HCT116 (cell line): ENCODE measurements around the gene MAP1S. TPM values are rescaled to one million over a fixed set of nuclear protein-coding genes. Genes with fewer than 3 reads are reported as not detected.

Experiments
- ATAC-seq: fragments of 200-7000 bp; cut with Tn5 transposase; 2 replicates; pipeline ENCODE4 v1.9.1; 2020; ENCODE audit warnings: mild to moderate bottlenecking, moderate library complexity
- BruUV-seq: library from RNA; stranded (reverse); fragments of 400-500 nt; replicated peaks from 2 replicates; lab custom pipeline; 2021; lab: Mats Ljungman, UMichigan
- CTCF ChIA-PET: fragments of 300-600 bp; sonication (Branson Sonifier 250); formaldehyde crosslinking; loops from one replicate; lab custom pipeline; 2021; ENCODE audit warnings: antibody characterized with exemption; lab: Charles Lee
- POLR2A ChIA-PET: fragments of 300-600, 350-600 bp; sonication (Branson Sonifier 250); formaldehyde crosslinking; loops from one replicate; lab custom pipeline; 2021; ENCODE audit warnings: antibody characterized with exemption; lab: Charles Lee
- RAD21 ChIA-PET, 2 experiments: fragments of 300-600 bp; sonication (Branson Sonifier 250); formaldehyde crosslinking; loops; one replicate each; lab custom pipeline; 2023; ENCODE audit warnings: low total read pairs in 2 of 2; ENCODE audit not compliant: uncharacterized antibody in 2 of 2, unreplicated experiment in 2 of 2, low non-redundant PET in 1 of 2; lab: Charles Lee
- DNase-seq: peaks from one replicate; pipeline ENCODE4 v3.0.0-alpha.2; 2010; ENCODE audit warnings: low read depth, low spot score
- H2AFZ ChIP-seq: fragments of 200-600 bp; shearing (Covaris generic), sonication (generic); 2 replicates; pipeline ENCODE4 v1.6.1; 2017; ENCODE audit warnings: low read depth, mixed run types, mixed read lengths, antibody characterized with exemption, low read length; ENCODE audit not compliant: poor library complexity, severe bottlenecking
- H3K27ac ChIP-seq: 2 replicates; pipeline ENCODE4 v1.5.1; 2012; ENCODE audit warnings: low read depth, low read length
- H3K27me3 ChIP-seq: fragments of 200-600 bp; sonication (generic); 2 replicates; pipeline ENCODE4 v1.6.1; 2016; ENCODE audit warnings: mixed run types, low read length, mixed read lengths; ENCODE audit not compliant: insufficient read depth
- H3K36me3 ChIP-seq, 2 experiments: fragments of 200-500 bp in 1 of 2; fragments of 200-600 bp in 1 of 2; sonication (Bioruptor generic) in 1 of 2; sonication (generic) in 1 of 2; 2 replicates each; pipeline versions ENCODE4 v1.5.1 to v1.6.1; 2014 to 2016; ENCODE audit warnings: low read length in 2 of 2, inconsistent platforms in 1 of 2, mixed read lengths in 1 of 2, mixed run types in 1 of 2; ENCODE audit not compliant: insufficient read depth in 2 of 2, control insufficient read depth in 1 of 2
- H3K4me1 ChIP-seq, 2 experiments: fragments of 200-600 bp in 1 of 2; sonication (generic) in 1 of 2; 2 replicates each; pipeline versions ENCODE4 v1.5.1 to v1.6.1; 2012 to 2017; ENCODE audit warnings: low read length in 2 of 2, inconsistent platforms in 1 of 2, mild to moderate bottlenecking in 1 of 2, mixed read lengths in 1 of 2, mixed run types in 1 of 2, moderate library complexity in 1 of 2; ENCODE audit not compliant: insufficient read depth in 2 of 2, control insufficient read depth in 1 of 2
- H3K4me2 ChIP-seq: fragments of 200-600 bp; sonication (generic); 2 replicates; pipeline ENCODE4 v1.6.1; 2017; ENCODE audit warnings: mixed run types, low read length, mixed read lengths
- H3K4me3 ChIP-seq, 2 experiments: fragments of 200-600 bp in 1 of 2; sonication (generic) in 1 of 2; replicated peaks in 1 of 2; 2 replicates each; pipeline ENCODE4 v1.5.1; 2011 to 2016; ENCODE audit warnings: low read length in 2 of 2, control low read depth in 1 of 2, low read depth in 1 of 2, mild to moderate bottlenecking in 1 of 2, mixed read lengths in 1 of 2, mixed run types in 1 of 2
- H3K79me2 ChIP-seq: fragments of 200-600 bp; sonication (generic); 2 replicates; pipeline ENCODE4 v1.6.1; 2017; ENCODE audit warnings: mild to moderate bottlenecking, mixed run types, low read length, moderate library complexity, mixed read lengths; ENCODE audit not compliant: insufficient read depth
- H3K9ac ChIP-seq: fragments of 200-600 bp; sonication (generic); 2 replicates; pipeline ENCODE4 v1.6.1; 2016; ENCODE audit warnings: low read length, mixed read lengths
- H3K9me2 ChIP-seq: fragments of 200-600 bp; sonication (generic), shearing (Covaris generic); 2 replicates; pipeline ENCODE4 v1.6.1; 2017; ENCODE audit warnings: mixed run types, mild to moderate bottlenecking, moderate library complexity; ENCODE audit not compliant: insufficient read depth
- H3K9me3 ChIP-seq, 2 experiments: fragments of 200-500 bp in 1 of 2; fragments of 200-600 bp in 1 of 2; sonication (Bioruptor generic) in 1 of 2; sonication (generic) in 1 of 2; 2 replicates each; pipeline ENCODE4 v1.6.1; 2014 to 2017; ENCODE audit warnings: low read length in 2 of 2, mixed read lengths in 2 of 2, inconsistent platforms in 1 of 2, low read depth in 1 of 2, mild to moderate bottlenecking in 1 of 2, mixed run types in 1 of 2, moderate library complexity in 1 of 2; ENCODE audit not compliant: control insufficient read depth in 1 of 2, insufficient read depth in 1 of 2
- H4K20me1 ChIP-seq: fragments of 200-600 bp; sonication (generic), shearing (Covaris generic); 2 replicates; pipeline ENCODE4 v1.6.1; 2017; ENCODE audit warnings: mixed run types, mild to moderate bottlenecking, moderate library complexity; ENCODE audit not compliant: insufficient read depth
- CEBPB ChIP-seq: IDR thresholded peaks from 2 replicates; pipeline ENCODE4 v1.6.1; 2012; ENCODE audit warnings: low read depth
- EGR1 ChIP-seq: IDR thresholded peaks from 2 replicates; pipeline ENCODE4 v1.6.1; 2012; ENCODE audit warnings: low read depth
- ELF1 ChIP-seq: IDR thresholded peaks from 2 replicates; pipeline ENCODE4 v1.6.1; 2012; ENCODE audit warnings: low read depth, borderline replicate concordance
- EZH2phosphoT487 ChIP-seq: fragments of 200-600 bp; IDR thresholded peaks from 2 replicates; pipeline ENCODE4 v1.6.1; 2018; ENCODE audit warnings: antibody characterized with exemption, borderline replicate concordance
- FOSL1 ChIP-seq: IDR thresholded peaks from 2 replicates; pipeline ENCODE4 v1.6.1; 2012; ENCODE audit warnings: low read depth
- JUND ChIP-seq: IDR thresholded peaks from 2 replicates; pipeline ENCODE4 v1.6.1; 2012
- POLR2A ChIP-seq: IDR thresholded peaks from 2 replicates; pipeline ENCODE4 v1.7.0; 2011; ENCODE audit warnings: borderline replicate concordance; ENCODE audit not compliant: insufficient read depth, insufficient read length; ENCODE audit errors: extremely low read depth
- RAD21 ChIP-seq: IDR thresholded peaks from 2 replicates; pipeline ENCODE4 v1.6.1; 2012; ENCODE audit warnings: low read depth, mild to moderate bottlenecking
- SIN3A ChIP-seq: IDR thresholded peaks from 2 replicates; pipeline ENCODE4 v1.6.1; 2012; ENCODE audit warnings: low read depth
- SP1 ChIP-seq: IDR thresholded peaks from 2 replicates; pipeline ENCODE4 v1.6.1; 2012; ENCODE audit warnings: low read depth
- TCF7L2 ChIP-seq: IDR thresholded peaks from 2 replicates; pipeline ENCODE4 v1.7.0; 2011; ENCODE audit warnings: borderline replicate concordance, inconsistent platforms; ENCODE audit not compliant: insufficient read depth, insufficient read length; ENCODE audit errors: extremely low read depth
- YY1 ChIP-seq: IDR thresholded peaks from 2 replicates; pipeline ENCODE4 v1.6.1; 2011; ENCODE audit warnings: low read length, low read depth, moderate library complexity, mild to moderate bottlenecking; ENCODE audit not compliant: insufficient replicate concordance; ENCODE audit errors: extremely low read depth
- ZFX ChIP-seq: fragments of 450-650 bp; IDR thresholded peaks from 2 replicates; pipeline ENCODE4 v1.6.1; 2017
- ZNF274 ChIP-seq: fragments of 200-500 bp; sonication (Bioruptor generic); IDR thresholded peaks from 2 replicates; pipeline ENCODE4 v1.6.1; 2014; ENCODE audit warnings: mild to moderate bottlenecking, low read depth, low read length, inconsistent platforms
- intact Hi-C: fragments of 100-400 bp; cut with micrococcal nuclease; formaldehyde crosslinking; loops from 2 replicates; pipeline ENCODE4 v1.10.0; 2022
- total RNA-seq: library from RNA; stranded (reverse); gene quantifications from one replicate; pipeline ENCODE4 v1.2.1, GENCODE V29; 2021; ENCODE audit not compliant: unreplicated experiment
- TF ChIP-seq, protein P1 (sequence below): IDR thresholded peaks from 2 replicates; pipeline ENCODE4 v1.6.1; 2012
- TF ChIP-seq, protein P2 (sequence below), 3 experiments: fragments of 200-600 bp in 1 of 3; sonication (generic) in 1 of 3; IDR thresholded peaks in 2 of 3; conservative IDR thresholded peaks in 1 of 3; 2 replicates each; pipeline ENCODE4 v1.5.1; 2012 to 2017; ENCODE audit warnings: low read depth in 2 of 3, low read length in 2 of 3, antibody characterized with exemption in 1 of 3, borderline replicate concordance in 1 of 3, control low read depth in 1 of 3, mild to moderate bottlenecking in 1 of 3, mixed read lengths in 1 of 3, mixed run types in 1 of 3, moderate library complexity in 1 of 3; ENCODE audit not compliant: insufficient read depth in 1 of 3
- TF ChIP-seq, protein P3 (sequence below): IDR thresholded peaks from 2 replicates; pipeline ENCODE4 v1.6.1; 2012; ENCODE audit warnings: low read depth
- TF ChIP-seq, protein P4 (sequence below): IDR thresholded peaks from 2 replicates; pipeline ENCODE4 v1.6.1; 2012
- TF ChIP-seq, protein P5 (sequence below): IDR thresholded peaks from 2 replicates; pipeline ENCODE4 v1.6.1; 2011; ENCODE audit warnings: mild to moderate bottlenecking, low read length, moderate library complexity; ENCODE audit not compliant: insufficient replicate concordance; ENCODE audit errors: extremely low read depth

MAP1S gene
- total RNA-seq, 1 experiment from 2014 or later: 80.8 TPM

DNA sequence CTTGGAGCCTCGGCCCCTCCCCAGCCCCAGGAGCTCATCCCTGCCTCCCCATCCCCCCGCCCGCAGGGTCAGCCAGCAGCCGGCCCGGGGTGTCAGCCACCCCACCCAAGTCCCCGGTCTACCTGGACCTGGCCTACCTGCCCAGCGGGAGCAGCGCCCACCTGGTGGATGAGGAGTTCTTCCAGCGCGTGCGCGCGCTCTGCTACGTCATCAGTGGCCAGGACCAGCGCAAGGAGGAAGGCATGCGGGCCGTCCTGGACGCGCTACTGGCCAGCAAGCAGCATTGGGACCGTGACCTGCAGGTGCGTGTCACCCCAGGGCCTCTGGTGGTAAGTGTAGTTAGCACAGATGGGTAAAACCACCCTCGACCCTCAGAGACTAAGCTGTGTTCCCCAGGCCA, 13.8 kb downstream of the MAP1S start:
- POLR2A ChIA-PET: no interaction called here
- CTCF ChIA-PET: no interaction called here
- peaks cover 51% of the 10 kb centered on the region for H3K79me2 ChIP-seq

More for the DNA sequence above, 13.8 kb downstream of the MAP1S start:
- TF ChIP-seq RAD21 (no peak), TCF7L2 (no peak), JUND (no peak), SIN3A (no peak), FOSL1 (no peak), ZFX (no peak), EZH2phosphoT487 (no peak), ZNF274 (no peak), POLR2A (no peak), SP1 (no peak), YY1 (no peak), CEBPB (no peak), EGR1 (no peak), ELF1 (no peak)
- TF ChIP-seq, protein P1, sequence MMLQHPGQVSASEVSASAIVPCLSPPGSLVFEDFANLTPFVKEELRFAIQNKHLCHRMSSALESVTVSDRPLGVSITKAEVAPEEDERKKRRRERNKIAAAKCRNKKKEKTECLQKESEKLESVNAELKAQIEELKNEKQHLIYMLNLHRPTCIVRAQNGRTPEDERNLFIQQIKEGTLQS: no peak
- TF ChIP-seq, protein P2, sequence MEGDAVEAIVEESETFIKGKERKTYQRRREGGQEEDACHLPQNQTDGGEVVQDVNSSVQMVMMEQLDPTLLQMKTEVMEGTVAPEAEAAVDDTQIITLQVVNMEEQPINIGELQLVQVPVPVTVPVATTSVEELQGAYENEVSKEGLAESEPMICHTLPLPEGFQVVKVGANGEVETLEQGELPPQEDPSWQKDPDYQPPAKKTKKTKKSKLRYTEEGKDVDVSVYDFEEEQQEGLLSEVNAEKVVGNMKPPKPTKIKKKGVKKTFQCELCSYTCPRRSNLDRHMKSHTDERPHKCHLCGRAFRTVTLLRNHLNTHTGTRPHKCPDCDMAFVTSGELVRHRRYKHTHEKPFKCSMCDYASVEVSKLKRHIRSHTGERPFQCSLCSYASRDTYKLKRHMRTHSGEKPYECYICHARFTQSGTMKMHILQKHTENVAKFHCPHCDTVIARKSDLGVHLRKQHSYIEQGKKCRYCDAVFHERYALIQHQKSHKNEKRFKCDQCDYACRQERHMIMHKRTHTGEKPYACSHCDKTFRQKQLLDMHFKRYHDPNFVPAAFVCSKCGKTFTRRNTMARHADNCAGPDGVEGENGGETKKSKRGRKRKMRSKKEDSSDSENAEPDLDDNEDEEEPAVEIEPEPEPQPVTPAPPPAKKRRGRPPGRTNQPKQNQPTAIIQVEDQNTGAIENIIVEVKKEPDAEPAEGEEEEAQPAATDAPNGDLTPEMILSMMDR (IDR thresholded peaks at IDR 0.05 in 2 of 3, conservative IDR thresholded peaks at IDR 0.05 in 1 of 3; ENCODE audit: borderline replicate concordance in 1 of 3, insufficient read depth in 1 of 3, low read depth in 2 of 3, low read length in 2 of 3): no peak
- TF ChIP-seq, protein P3, sequence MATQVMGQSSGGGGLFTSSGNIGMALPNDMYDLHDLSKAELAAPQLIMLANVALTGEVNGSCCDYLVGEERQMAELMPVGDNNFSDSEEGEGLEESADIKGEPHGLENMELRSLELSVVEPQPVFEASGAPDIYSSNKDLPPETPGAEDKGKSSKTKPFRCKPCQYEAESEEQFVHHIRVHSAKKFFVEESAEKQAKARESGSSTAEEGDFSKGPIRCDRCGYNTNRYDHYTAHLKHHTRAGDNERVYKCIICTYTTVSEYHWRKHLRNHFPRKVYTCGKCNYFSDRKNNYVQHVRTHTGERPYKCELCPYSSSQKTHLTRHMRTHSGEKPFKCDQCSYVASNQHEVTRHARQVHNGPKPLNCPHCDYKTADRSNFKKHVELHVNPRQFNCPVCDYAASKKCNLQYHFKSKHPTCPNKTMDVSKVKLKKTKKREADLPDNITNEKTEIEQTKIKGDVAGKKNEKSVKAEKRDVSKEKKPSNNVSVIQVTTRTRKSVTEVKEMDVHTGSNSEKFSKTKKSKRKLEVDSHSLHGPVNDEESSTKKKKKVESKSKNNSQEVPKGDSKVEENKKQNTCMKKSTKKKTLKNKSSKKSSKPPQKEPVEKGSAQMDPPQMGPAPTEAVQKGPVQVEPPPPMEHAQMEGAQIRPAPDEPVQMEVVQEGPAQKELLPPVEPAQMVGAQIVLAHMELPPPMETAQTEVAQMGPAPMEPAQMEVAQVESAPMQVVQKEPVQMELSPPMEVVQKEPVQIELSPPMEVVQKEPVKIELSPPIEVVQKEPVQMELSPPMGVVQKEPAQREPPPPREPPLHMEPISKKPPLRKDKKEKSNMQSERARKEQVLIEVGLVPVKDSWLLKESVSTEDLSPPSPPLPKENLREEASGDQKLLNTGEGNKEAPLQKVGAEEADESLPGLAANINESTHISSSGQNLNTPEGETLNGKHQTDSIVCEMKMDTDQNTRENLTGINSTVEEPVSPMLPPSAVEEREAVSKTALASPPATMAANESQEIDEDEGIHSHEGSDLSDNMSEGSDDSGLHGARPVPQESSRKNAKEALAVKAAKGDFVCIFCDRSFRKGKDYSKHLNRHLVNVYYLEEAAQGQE: no peak
- TF ChIP-seq, protein P4, sequence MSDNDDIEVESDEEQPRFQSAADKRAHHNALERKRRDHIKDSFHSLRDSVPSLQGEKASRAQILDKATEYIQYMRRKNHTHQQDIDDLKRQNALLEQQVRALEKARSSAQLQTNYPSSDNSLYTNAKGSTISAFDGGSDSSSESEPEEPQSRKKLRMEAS: no peak
- TF ChIP-seq, protein P5, sequence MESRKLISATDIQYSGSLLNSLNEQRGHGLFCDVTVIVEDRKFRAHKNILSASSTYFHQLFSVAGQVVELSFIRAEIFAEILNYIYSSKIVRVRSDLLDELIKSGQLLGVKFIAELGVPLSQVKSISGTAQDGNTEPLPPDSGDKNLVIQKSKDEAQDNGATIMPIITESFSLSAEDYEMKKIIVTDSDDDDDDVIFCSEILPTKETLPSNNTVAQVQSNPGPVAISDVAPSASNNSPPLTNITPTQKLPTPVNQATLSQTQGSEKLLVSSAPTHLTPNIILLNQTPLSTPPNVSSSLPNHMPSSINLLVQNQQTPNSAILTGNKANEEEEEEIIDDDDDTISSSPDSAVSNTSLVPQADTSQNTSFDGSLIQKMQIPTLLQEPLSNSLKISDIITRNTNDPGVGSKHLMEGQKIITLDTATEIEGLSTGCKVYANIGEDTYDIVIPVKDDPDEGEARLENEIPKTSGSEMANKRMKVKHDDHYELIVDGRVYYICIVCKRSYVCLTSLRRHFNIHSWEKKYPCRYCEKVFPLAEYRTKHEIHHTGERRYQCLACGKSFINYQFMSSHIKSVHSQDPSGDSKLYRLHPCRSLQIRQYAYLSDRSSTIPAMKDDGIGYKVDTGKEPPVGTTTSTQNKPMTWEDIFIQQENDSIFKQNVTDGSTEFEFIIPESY: no peak
- Histone ChIP-seq H2AFZ (no peak overlapping the region), H3K4me3 (no peak overlapping the region), H3K27me3 (no peaks in the 10 kb centered on the region), H3K4me1 (peaks cover 16 to 33% of the 10 kb centered on the region in 2 experiments), H4K20me1 (0 out of 2 replicates have a peak, but pooled peaks cover 3% of the 10 kb centered on the region), H3K4me2 (no peak overlapping the region), H3K27ac (no peak overlapping the region), H3K9me2 (no peaks in the 10 kb centered on the region), H3K9me3 (no peaks in the 10 kb centered on the region), H3K9ac (no peak overlapping the region), H3K36me3 (peaks cover 35 to 46% of the 10 kb centered on the region in 2 experiments; a peak in 3 of 4 replicates)
- RAD21 ChIA-PET: no interaction called here
- ATAC-seq (no peak), DNase-seq (no peak)
- BruUV-seq: no TSS peak
- intact Hi-C loops: no loop called here
